IPS-18a (cell line): Measurements from ENCODE around the gene DHX57.

ENCODE experiments used
- H3K27ac ChIP-seq: one replicate; pipeline ENCODE4 v1.5.1; 2013; ENCODE audit warnings: low read length
- H3K27me3 ChIP-seq: one replicate; pipeline ENCODE4 v1.6.1; 2013; ENCODE audit warnings: mild to moderate bottlenecking, low read length; ENCODE audit not compliant: control insufficient read depth, insufficient read depth
- H3K36me3 ChIP-seq: one replicate; pipeline ENCODE4 v1.6.1; 2013; ENCODE audit warnings: low read depth, low read length; ENCODE audit not compliant: control insufficient read depth
- H3K4me1 ChIP-seq: one replicate; pipeline ENCODE4 v1.6.1; 2013; ENCODE audit warnings: low read depth, low read length; ENCODE audit not compliant: control insufficient read depth
- H3K4me3 ChIP-seq: one replicate; pipeline ENCODE4 v1.5.1; 2013; ENCODE audit warnings: low read length
- H3K9ac ChIP-seq: one replicate; pipeline ENCODE4 v1.6.1; 2013; ENCODE audit warnings: mild to moderate bottlenecking, low read length, moderate library complexity
- H3K9me3 ChIP-seq: one replicate; pipeline ENCODE4 v1.6.1; 2013; ENCODE audit warnings: low read depth, low read length; ENCODE audit not compliant: control insufficient read depth

The DHX57 gene

DNA sequence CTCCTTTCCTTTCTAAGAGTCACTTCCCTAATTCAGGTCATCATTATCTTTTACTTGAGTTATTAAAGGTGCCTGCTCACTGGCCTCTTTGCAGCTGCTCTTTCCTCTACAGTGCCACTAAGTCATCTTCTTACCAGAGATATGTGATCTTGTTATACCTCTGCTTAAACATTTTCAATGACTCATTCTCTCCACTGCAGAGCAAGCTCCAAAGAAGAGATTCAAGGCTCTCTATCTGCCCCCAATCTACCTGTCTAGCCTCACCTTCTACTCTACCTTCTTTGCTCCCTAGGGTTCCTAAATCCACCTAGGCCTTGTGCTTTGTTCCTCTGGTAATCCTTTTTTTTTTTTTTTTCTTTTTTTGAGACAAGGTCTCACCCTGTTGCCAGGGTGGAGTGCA lies 17.1 kb upstream of the DHX57 start:
- Histone ChIP-seq H3K36me3 (no peaks in the 10 kb centered on the region), H3K9me3 (no peaks in the 10 kb centered on the region), H3K9ac (no peak overlapping the region), H3K4me3 (no peak overlapping the region), H3K27ac (no peak overlapping the region), H3K27me3 (no peaks in the 10 kb centered on the region), H3K4me1 (no peaks in the 10 kb centered on the region)

DNA sequence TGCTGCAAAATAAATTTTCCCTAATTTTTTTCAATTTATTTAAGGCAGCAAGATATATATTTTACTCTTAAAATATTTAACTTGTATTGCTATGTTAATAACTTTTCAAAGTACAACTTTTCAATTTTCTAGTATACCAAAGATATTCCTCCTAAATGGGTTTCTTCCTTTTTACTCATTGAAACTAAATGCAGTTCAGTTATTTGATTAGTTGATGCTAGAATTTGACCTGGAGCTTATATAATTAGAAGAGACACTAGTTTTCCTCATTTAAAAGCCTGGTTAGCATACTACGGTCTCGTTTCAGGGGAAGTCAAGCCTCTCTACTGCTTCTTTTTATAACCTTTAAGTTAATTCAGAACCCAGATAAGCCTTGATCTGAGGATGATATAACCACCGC lies 13.8 kb upstream of the DHX57 start, which contains the start of gene ARHGEF33:
ARHGEF33 (plus strand) TSS at position 301 of the 400 bp plus-strand sequence. CDS start 29,573 bp downstream, outside the sequence.
- Histone ChIP-seq H3K4me3 (no peak within 1 kb of the TSS), H3K27me3 (no peaks in the 10 kb centered on the region), H3K9ac (no peak within 1 kb of the TSS), H3K9me3 (no peaks in the 10 kb centered on the region), H3K4me1 (no peaks in the 10 kb centered on the region), H3K36me3 (no peaks in the 10 kb centered on the region), H3K27ac (no peak within 1 kb of the TSS)

DNA sequence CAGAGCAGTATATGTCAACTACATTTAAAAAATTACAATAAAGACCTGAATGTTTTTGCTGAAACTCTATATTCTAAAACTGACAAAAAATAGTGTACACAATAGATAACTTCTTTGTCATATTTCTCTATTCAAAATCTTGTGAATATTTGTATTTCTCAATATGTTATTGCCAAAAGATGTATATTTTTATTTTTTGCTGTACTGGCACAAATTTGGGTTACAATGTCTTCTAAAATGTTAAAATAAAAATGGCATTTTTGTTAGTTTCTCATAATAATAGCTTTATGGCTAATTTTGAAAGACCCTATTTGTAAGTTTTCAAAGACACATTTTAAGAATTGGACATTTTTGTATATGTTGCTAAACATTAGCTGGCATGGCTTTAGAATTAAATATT lies 13.3 kb upstream of the DHX57 start:
- no peak overlapping the region for H3K9ac ChIP-seq
- H3K27ac ChIP-seq: no peak overlapping the region
- H3K4me3 ChIP-seq: no peak overlapping the region
- no peaks in the 10 kb centered on the region for H3K9me3 ChIP-seq
- H3K36me3 ChIP-seq: no peaks in the 10 kb centered on the region
- no peaks in the 10 kb centered on the region for H3K27me3 ChIP-seq
- H3K4me1 ChIP-seq: no peaks in the 10 kb centered on the region

DNA sequence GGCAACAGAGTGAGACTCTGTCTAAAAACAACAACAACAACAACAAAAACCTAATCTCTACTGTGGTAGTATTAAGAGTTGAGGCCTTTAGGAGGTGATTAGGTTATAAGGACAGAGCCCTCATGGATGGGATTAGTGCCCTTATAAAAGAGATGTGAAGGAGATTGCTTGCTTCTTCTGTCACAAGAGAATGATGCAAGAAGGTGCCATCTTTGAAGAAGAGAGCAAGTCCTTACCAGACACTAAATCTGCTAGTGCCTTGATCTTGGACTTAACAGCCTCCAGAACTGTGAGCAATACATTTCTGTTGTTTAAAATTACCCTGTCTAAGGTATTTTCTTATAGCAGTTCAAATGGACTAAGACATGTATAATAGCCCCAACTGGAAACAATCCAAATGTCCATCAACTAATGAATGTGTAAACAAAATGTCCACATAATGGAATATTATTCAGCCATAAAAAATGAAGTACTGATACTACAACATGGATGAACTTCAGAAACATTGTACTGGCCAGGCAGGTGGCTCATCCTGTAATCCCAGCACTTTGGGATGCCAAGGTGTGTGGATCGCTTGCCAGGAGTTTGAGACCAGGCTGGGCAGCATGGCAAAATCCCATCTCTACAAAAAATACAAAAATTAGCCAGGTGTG lies 12.3 kb upstream of the DHX57 start:
- Histone ChIP-seq H3K4me1 (no peaks in the 10 kb centered on the region), H3K27me3 (no peaks in the 10 kb centered on the region), H3K36me3 (no peaks in the 10 kb centered on the region), H3K27ac (no peak overlapping the region), H3K9ac (no peak overlapping the region), H3K9me3 (no peaks in the 10 kb centered on the region), H3K4me3 (no peak overlapping the region)

DNA sequence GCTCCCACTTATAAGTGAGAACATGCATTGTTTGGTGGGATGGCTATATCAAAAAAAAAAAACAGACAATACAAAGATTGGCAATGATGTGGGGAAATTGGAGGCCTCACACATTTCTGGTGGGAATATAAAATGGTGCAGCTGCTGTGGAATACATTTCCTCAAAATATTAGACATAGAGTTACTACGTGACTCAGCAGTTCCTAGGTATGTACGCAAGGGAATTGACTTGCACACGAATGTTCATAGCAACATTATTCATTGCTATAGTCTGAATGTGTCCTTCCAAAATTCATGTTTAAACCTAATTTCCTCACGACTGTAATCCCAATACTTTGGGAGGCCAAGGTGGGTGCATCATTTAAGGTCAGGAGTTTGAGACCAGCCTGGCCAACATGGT lies 11.6 kb upstream of the DHX57 start:
- Histone ChIP-seq H3K27ac (no peak overlapping the region), H3K4me3 (no peak overlapping the region), H3K36me3 (no peaks in the 10 kb centered on the region), H3K9me3 (no peaks in the 10 kb centered on the region), H3K9ac (no peak overlapping the region), H3K4me1 (no peaks in the 10 kb centered on the region), H3K27me3 (no peaks in the 10 kb centered on the region)

DNA sequence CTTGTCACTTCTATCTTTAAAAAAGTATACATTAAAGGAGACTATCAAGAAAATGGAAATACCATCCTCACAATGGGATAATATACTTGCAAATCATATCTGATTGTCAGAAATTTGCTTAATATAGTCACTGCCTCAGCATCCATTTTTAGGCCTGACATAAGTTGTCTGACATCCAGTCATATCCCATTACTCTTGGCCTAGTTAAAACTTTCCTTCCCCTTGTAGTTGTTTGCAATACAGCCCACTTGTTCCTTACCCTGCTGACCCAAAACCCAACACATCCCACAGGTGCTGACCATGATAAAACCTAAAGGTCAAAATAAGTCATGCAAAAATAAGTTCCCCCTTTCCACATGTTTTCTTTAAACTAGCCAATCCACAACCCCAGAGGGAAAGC lies 10.3 kb upstream of the DHX57 start:
- no peak overlapping the region for H3K27ac ChIP-seq
- H3K9ac ChIP-seq: no peak overlapping the region
- no peaks in the 10 kb centered on the region for H3K9me3 ChIP-seq
- H3K4me3 ChIP-seq: no peak overlapping the region
- H3K27me3 ChIP-seq: no peaks in the 10 kb centered on the region
- H3K4me1 ChIP-seq: no peaks in the 10 kb centered on the region
- no peaks in the 10 kb centered on the region for H3K36me3 ChIP-seq

DNA sequence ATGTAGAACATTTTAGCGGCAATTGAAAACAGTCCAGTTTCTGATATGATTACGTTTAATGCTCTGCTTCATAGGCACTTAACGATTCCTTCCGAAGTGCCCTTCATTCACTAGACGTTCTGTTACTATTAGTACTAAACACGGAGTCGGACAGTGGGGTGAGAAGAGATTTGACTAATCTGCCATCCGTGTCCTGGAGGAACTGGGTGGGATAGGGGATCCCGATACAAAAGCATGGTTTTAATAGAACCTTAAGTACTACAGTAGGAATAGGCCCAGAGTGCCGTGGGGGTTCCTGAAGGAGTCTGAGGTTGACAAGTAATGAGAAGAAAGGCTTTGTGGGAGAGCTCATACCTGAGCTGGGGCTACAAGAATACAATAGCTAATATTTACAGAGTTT lies 673 bp upstream of the DHX57 start:
- Histone ChIP-seq H3K36me3 (no peaks in the 10 kb centered on the region), H3K27ac (no peak overlapping the region), H3K9me3 (no peaks in the 10 kb centered on the region), H3K27me3 (no peaks in the 10 kb centered on the region), H3K9ac (peak overlapping the region; percentile 70), H3K4me3 (peak overlapping the region; percentile 90), H3K4me1 (peaks cover 11% of the 10 kb centered on the region)

DNA sequence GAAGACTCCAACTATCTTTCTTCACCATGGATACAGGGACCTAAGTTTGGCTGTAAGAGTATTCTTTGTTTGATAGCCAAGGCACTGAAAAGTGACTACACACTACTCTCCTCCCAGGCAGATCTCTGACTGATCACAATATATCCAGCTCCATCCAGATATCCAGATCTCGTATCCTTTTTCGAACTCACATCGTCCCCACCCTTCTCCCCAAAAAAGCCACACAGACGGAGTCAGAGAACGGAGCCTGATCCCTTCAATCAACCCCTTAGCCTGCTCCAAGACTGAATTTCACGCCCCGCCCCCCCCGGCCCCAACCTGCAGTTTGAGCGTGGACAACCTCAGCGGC lies 533 bp downstream of the DHX57 start:
- Histone ChIP-seq H3K36me3 (no peaks in the 10 kb centered on the region), H3K4me3 (peak overlapping the region; percentile 90), H3K27ac (peak overlapping the region; percentile 24), H3K27me3 (no peaks in the 10 kb centered on the region), H3K9ac (peak overlapping the region; percentile 70), H3K4me1 (peaks cover 11% of the 10 kb centered on the region), H3K9me3 (no peaks in the 10 kb centered on the region)

DNA sequence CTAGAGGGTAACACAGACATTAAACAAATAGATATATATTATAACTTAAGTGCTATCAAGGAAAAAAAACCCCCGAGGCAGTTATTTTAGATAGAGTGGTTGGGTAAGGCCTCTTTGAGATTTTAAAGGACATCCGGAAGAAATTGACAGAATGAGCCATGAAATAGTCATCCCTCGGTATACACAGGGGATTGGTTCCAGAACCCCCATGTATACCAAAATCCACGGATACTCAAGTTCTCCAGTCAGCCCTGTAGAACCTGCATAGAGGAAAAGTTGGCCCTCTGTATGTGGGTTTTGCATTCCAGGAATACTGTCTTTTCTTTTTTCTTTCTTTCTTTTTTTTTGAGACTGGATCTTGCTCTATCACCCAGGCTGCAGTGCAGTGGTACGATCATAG lies 2.0 kb downstream of the DHX57 start:
- H3K9me3 ChIP-seq: no peaks in the 10 kb centered on the region
- H3K36me3 ChIP-seq: no peaks in the 10 kb centered on the region
- no peak overlapping the region for H3K4me3 ChIP-seq
- H3K27me3 ChIP-seq: no peaks in the 10 kb centered on the region
- no peak overlapping the region for H3K27ac ChIP-seq
- peaks cover 11% of the 10 kb centered on the region for H3K4me1 ChIP-seq
- no peak overlapping the region for H3K9ac ChIP-seq

DNA sequence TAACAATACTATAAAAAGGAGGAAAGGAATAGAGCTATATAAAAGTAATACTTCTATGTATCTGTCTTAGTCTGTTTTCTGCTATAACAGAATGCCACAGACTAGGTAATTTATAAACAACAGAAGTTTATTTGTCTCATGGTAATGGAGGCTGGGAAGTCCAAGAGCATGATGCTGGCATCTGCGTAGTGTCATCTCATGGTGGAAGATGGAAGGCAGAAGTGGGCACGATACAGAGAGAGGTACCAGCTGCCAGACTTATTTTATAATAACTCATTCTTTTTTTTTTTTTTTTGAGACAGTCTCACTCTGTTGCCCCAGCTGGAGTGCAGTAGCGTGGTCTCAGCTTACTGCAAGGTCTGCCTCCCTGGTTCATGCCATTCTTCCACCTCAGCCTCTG lies 4.3 kb downstream of the DHX57 start:
- H3K27ac ChIP-seq: no peak overlapping the region
- H3K9ac ChIP-seq: no peak overlapping the region
- peaks cover 3% of the 10 kb centered on the region for H3K36me3 ChIP-seq
- H3K9me3 ChIP-seq: no peaks in the 10 kb centered on the region
- peaks cover 9% of the 10 kb centered on the region for H3K4me1 ChIP-seq
- H3K27me3 ChIP-seq: no peaks in the 10 kb centered on the region
- H3K4me3 ChIP-seq: no peak overlapping the region

DNA sequence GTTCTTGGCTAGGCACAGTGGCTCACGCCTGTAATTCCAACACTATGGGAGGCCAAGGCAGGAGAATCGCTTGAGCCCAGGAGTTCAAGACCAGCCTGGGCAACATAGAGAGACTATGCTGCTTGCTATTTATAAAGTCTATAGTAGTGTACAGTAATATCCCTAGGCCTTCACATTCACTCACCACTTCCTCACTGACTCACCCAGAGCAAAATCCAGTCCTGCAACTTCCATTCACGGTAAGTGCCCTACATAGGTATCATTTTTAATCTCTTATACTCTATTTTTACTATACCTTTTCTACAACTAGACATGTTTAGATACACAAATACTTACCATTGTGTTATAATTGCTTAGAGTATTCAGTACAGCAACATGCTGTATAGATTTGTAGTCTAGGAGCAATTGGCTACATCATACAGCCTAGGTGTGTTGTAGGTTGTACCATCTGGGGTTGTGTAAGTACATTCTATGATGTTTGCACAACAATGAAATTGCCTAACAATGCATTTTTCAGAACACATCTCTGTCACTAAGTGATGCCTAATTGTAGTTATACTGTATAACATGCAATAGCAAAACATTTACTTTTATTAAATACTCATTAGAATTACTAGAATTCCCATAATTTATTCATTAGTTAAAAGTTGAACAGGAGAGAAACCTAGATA lies 8.8 kb downstream of the DHX57 start:
- Histone ChIP-seq H3K4me1 (no peaks in the 10 kb centered on the region), H3K9ac (no peak overlapping the region), H3K9me3 (no peaks in the 10 kb centered on the region), H3K4me3 (no peak overlapping the region), H3K36me3 (peaks cover 20% of the 10 kb centered on the region), H3K27me3 (no peaks in the 10 kb centered on the region), H3K27ac (no peak overlapping the region)

DNA sequence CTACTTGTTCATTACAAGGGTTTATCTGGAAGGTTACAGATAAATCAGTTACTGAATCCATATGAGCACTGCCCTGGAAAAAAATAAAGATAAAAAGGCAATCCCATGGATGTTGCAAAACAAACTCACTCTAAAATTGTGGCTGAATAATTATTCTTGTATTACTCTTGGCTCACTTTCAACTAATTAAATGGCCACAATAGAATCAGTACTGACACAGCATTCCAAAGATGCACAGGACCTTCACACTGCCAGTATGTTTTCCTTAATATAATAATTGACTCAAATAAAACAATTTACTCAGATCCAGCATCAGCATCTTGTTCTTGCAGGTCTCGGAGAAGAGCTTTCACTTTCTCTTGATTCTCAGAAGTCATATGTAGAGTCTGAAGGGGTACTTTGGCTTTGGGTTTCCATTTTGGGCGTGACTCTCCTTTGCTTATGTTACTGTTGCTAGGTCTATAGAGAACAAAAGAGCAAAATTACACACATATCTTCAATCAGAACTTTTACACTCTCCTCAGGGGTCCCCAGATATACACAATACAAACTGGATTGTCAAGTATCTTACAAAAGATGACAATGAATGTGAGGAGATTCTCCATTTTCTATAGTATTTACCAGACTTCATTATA lies 12.6 kb downstream of the DHX57 start:
- Histone ChIP-seq H3K9ac (no peak overlapping the region), H3K9me3 (no peaks in the 10 kb centered on the region), H3K4me3 (no peak overlapping the region), H3K36me3 (peaks cover 46% of the 10 kb centered on the region), H3K27me3 (no peaks in the 10 kb centered on the region), H3K27ac (no peak overlapping the region), H3K4me1 (no peaks in the 10 kb centered on the region)
